SK-N-SH (cell line): ENCODE results near the gene SPATC1L. TPM values are rescaled to one million over a fixed set of nuclear protein-coding genes. Genes with fewer than 3 reads are reported as not detected.
A peak's percentile ranks its signal among the peaks of the same experiment; 100 is the strongest.

Source experiments
- CTCF ChIA-PET: fragments of 300-600, 350-600 bp; formaldehyde crosslinking; extraction: SDS; loops from one replicate; lab custom pipeline; 2021; lab: Yijun Ruan, JAX
- POLR2A ChIA-PET: fragments of 350-600 bp; sonication (Branson Sonifier 250); formaldehyde crosslinking; extraction: SDS; loops from one replicate; lab custom pipeline; 2020; ENCODE audit warnings: antibody characterized with exemption, inconsistent platforms; lab: Yijun Ruan, JAX
- DNase-seq: peaks from one replicate; pipeline ENCODE4 v3.0.0; 2012
- H2AFZ ChIP-seq: fragments of 200-600 bp; sonication (generic); 2 replicates; pipeline ENCODE4 v1.8.1; 2016; ENCODE audit warnings: antibody characterized with exemption, mild to moderate bottlenecking, low read depth
- H3F3A ChIP-seq: fragments of 200-600 bp; sonication (generic); replicated peaks from 2 replicates; pipeline ENCODE3; 2016; ENCODE audit warnings: antibody characterized with exemption, mild to moderate bottlenecking; ENCODE audit not compliant: insufficient read depth
- H3K27ac ChIP-seq, 2 experiments: fragments of 200-500 bp in 1 of 2; fragments of 200-600 bp in 1 of 2; sonication (Bioruptor generic) in 1 of 2; sonication (generic), shearing (Covaris generic) in 1 of 2; 2 replicates each; pipeline versions ENCODE4 v1.5.1 to v1.6.1; 2014 to 2016; ENCODE audit warnings: low read depth in 2 of 2, inconsistent platforms in 1 of 2, low read length in 1 of 2, mild to moderate bottlenecking in 1 of 2, mixed read lengths in 1 of 2
- H3K27me3 ChIP-seq: fragments of 200-600 bp; sonication (generic), shearing (Covaris generic); 2 replicates; pipeline ENCODE4 v1.6.1; 2016; ENCODE audit warnings: mixed run types; ENCODE audit not compliant: insufficient read depth
- H3K36me3 ChIP-seq, 2 experiments: fragments of 200-500 bp in 1 of 2; fragments of 200-600 bp in 1 of 2; sonication (Bioruptor generic) in 1 of 2; sonication (generic) in 1 of 2; replicated peaks in 1 of 2; 2 replicates each; pipeline versions ENCODE3 to v1.5.1; 2014 to 2016; ENCODE audit warnings: low read length in 1 of 2, mild to moderate bottlenecking in 1 of 2; ENCODE audit not compliant: insufficient read depth in 2 of 2, control insufficient read depth in 1 of 2
- H3K4me1 ChIP-seq, 2 experiments: fragments of 200-500 bp in 1 of 2; fragments of 200-600 bp in 1 of 2; sonication (Bioruptor generic) in 1 of 2; sonication (generic), shearing (Covaris generic) in 1 of 2; 2 replicates each; pipeline versions ENCODE4 v1.5.1 to v1.6.1; 2014 to 2016; ENCODE audit warnings: low read depth in 1 of 2, low read length in 1 of 2, mixed run types in 1 of 2; ENCODE audit not compliant: insufficient read depth in 2 of 2, control insufficient read depth in 1 of 2
- H3K4me2 ChIP-seq: fragments of 200-600 bp; sonication (generic), shearing (Covaris generic); 2 replicates; pipeline ENCODE4 v1.6.1; 2017; ENCODE audit warnings: mixed run types
- H3K4me3 ChIP-seq, 2 experiments: fragments of 200-500 bp in 1 of 2; fragments of 200-600 bp in 1 of 2; sonication (Bioruptor generic) in 1 of 2; sonication (generic), shearing (Covaris generic) in 1 of 2; 2 replicates each; pipeline versions ENCODE4 v1.5.1 to v1.8.1; 2014 to 2016; ENCODE audit warnings: low read depth in 2 of 2, inconsistent platforms in 1 of 2, low read length in 1 of 2, mild to moderate bottlenecking in 1 of 2, mixed read lengths in 1 of 2, moderate library complexity in 1 of 2
- H3K79me2 ChIP-seq: fragments of 200-600 bp; sonication (generic); 2 replicates; pipeline ENCODE4 v1.8.1; 2017; ENCODE audit warnings: mild to moderate bottlenecking; ENCODE audit not compliant: insufficient read depth
- H3K9ac ChIP-seq: fragments of 200-600 bp; sonication (generic); 2 replicates; pipeline ENCODE4 v1.6.1; 2017; ENCODE audit warnings: mixed run types
- H3K9me2 ChIP-seq: fragments of 200-600 bp; sonication (generic); 2 replicates; pipeline ENCODE4 v1.6.1; 2017; ENCODE audit warnings: mixed run types
- H3K9me3 ChIP-seq: fragments of 200-600 bp; sonication (generic); 2 replicates; pipeline ENCODE4 v1.6.1; 2017; ENCODE audit warnings: mixed run types, mild to moderate bottlenecking, moderate library complexity
- H4K20me1 ChIP-seq: fragments of 200-600 bp; sonication (generic); 2 replicates; pipeline ENCODE4 v1.6.1; 2017; ENCODE audit warnings: mild to moderate bottlenecking, mixed run types; ENCODE audit not compliant: insufficient read depth
- CHD2 ChIP-seq: fragments of 150-350 bp; IDR thresholded peaks from 2 replicates; pipeline ENCODE4 v1.6.1; 2018; ENCODE audit warnings: low read length; ENCODE audit not compliant: partially characterized antibody
- ELF1 ChIP-seq: IDR thresholded peaks from 2 replicates; pipeline ENCODE4 v1.4.0; 2012
- EZH2phosphoT487 ChIP-seq: fragments of 200-600 bp; sonication (generic); IDR thresholded peaks from 2 replicates; pipeline ENCODE4 v1.6.1; 2017; ENCODE audit warnings: low read depth, mixed run types, mild to moderate bottlenecking, antibody characterized with exemption, moderate library complexity, borderline replicate concordance
- FOSL2 ChIP-seq: IDR thresholded peaks from 2 replicates; pipeline ENCODE4 v1.4.0; 2012; ENCODE audit warnings: low read depth, mild to moderate bottlenecking, moderate library complexity, borderline replicate concordance
- FOXJ3 ChIP-seq: sonication (generic); formaldehyde crosslinking; IDR thresholded peaks from 2 replicates; pipeline ENCODE4 v1.5.1; 2020; ENCODE audit warnings: mild to moderate bottlenecking, missing genetic modification reagents
- FOXM1 ChIP-seq: IDR thresholded peaks from 2 replicates; pipeline ENCODE4 v1.4.0; 2012; ENCODE audit warnings: low read depth, mild to moderate bottlenecking
- GABPA ChIP-seq: IDR thresholded peaks from 2 replicates; pipeline ENCODE4 v1.4.0; 2012; ENCODE audit warnings: low read depth, mild to moderate bottlenecking
- JUND ChIP-seq: IDR thresholded peaks from 2 replicates; pipeline ENCODE4 v1.4.0; 2012
- MEF2A ChIP-seq: IDR thresholded peaks from 2 replicates; pipeline ENCODE4 v1.4.0; 2012; ENCODE audit warnings: low read depth, borderline replicate concordance
- MXI1 ChIP-seq: IDR thresholded peaks from 2 replicates; pipeline ENCODE4 v1.6.1; 2012; ENCODE audit warnings: mild to moderate bottlenecking, low read depth, low read length, improper control_type of control experiment
- POLR2AphosphoS5 ChIP-seq: IDR thresholded peaks from 2 replicates; pipeline ENCODE4 v1.6.1; 2012; ENCODE audit warnings: low read depth, low read length
- RAD21 ChIP-seq: IDR thresholded peaks from 2 replicates; pipeline ENCODE4 v1.6.1; 2012; ENCODE audit warnings: mild to moderate bottlenecking, low read length
- RCOR1 ChIP-seq: fragments of 150-350 bp; IDR thresholded peaks from 2 replicates; pipeline ENCODE4 v1.6.1; 2017; ENCODE audit warnings: antibody characterized with exemption, low read length
- SIN3A ChIP-seq: IDR thresholded peaks from 2 replicates; pipeline ENCODE4 v1.6.1; 2012; ENCODE audit warnings: low read depth, mild to moderate bottlenecking, low read length, moderate library complexity, borderline replicate concordance
- WGBS: methylation state at CpG from one replicate; pipeline ENCODE4 v1.1.6; 2017; ENCODE audit warnings: low lambda C conversion rate; 5-methylcytosine and 5-hydroxymethylcytosine counted together
- polyA plus RNA-seq, 3 experiments: library from polyadenylated mRNA; depleted of rRNA; stranded (reverse); fragments of >200 nt; gene quantifications; 2 replicates each; pipeline ENCODE4 v1.2.3, GENCODE V29; 2012
- TF ChIP-seq, protein P1 (sequence below): IDR thresholded peaks from 2 replicates; pipeline ENCODE4 v1.4.0; 2012; ENCODE audit warnings: low read depth
- TF ChIP-seq, protein P2 (sequence below): fragments of 150-350 bp; IDR thresholded peaks from 2 replicates; pipeline ENCODE4 v1.6.1; 2017; ENCODE audit warnings: antibody characterized with exemption, low read length, low read depth, borderline replicate concordance
- TF ChIP-seq, protein P3 (sequence below): IDR thresholded peaks from 2 replicates; pipeline ENCODE4 v1.4.0; 2012; ENCODE audit warnings: low read depth, borderline replicate concordance
- TF ChIP-seq, protein P4 (sequence below): IDR thresholded peaks from 2 replicates; pipeline ENCODE4 v1.6.1; 2012; ENCODE audit warnings: mild to moderate bottlenecking, low read depth, low read length, moderate library complexity

Gene SPATC1L
- polyA plus RNA-seq, 1 of the 3 experiments (the other 2 are of a cell fraction): 8.3 TPM

DNA sequence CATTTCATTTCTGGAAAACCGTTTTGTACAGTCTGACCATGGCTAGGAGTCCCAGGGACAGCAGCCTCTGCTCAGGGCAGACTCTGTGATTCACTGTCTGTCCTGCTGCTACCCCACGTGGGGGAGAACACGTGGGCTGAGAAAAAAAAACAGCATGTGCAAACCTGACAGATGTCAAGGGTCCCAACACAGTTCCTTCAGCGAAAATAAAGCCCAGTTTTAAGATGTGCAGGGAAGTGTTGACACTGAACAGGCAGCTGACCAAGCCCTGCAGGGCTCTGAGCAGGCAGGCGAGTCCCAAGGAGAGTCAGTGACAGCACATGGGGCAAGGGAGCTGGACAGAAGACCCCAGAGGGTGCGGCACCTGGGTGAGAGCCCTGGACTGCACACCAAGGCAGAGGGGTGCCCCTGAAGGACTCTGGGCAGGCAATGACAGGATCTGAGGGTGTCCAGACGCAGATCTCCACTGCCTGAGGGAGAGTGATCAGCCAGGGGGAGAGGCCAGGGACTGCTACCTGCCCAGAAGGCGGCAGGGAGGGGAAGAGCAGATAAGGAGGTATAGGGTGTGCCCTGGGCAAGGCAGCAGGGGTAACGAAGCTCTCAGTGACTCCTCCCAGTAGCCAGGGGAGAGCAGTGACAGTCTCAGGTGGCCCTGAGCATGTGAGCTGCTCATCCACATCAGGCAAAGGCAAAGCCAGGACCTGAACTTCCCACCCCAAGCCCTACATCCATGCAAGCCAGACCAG is 5.1 kb upstream of the SPATC1L start:
- WGBS: 55% methylated on average over 8 of the region's 9 CpGs
- peak overlapping the region; percentile 27; the same call in 1 of the 2 replicates for H3K9ac ChIP-seq
- H3K4me1 ChIP-seq: peaks cover 20 to 35% of the 10 kb centered on the region in 2 experiments
- no peak overlapping the region for H2AFZ ChIP-seq
- CTCF ChIA-PET: interaction anchor here (2.0 to 3.5 kb wide), 2 partner anchors 22 to 46 kb away, joined by 6 to 14 read pairs; no protein-coding TSS in a partner anchor
- H3K4me2 ChIP-seq: peak overlapping the region; percentile 61
- TF ChIP-seq JUND: no peak
- TF ChIP-seq MEF2A: no peak
- peak; percentile 100 for TF ChIP-seq MXI1
- TF ChIP-seq, protein P1, sequence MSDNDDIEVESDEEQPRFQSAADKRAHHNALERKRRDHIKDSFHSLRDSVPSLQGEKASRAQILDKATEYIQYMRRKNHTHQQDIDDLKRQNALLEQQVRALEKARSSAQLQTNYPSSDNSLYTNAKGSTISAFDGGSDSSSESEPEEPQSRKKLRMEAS: peak; percentile 95
- peak; percentile 97 for TF ChIP-seq SIN3A
- TF ChIP-seq, protein P2, sequence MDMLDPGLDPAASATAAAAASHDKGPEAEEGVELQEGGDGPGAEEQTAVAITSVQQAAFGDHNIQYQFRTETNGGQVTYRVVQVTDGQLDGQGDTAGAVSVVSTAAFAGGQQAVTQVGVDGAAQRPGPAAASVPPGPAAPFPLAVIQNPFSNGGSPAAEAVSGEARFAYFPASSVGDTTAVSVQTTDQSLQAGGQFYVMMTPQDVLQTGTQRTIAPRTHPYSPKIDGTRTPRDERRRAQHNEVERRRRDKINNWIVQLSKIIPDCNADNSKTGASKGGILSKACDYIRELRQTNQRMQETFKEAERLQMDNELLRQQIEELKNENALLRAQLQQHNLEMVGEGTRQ: peak; percentile 61
- TF ChIP-seq, protein P3, sequence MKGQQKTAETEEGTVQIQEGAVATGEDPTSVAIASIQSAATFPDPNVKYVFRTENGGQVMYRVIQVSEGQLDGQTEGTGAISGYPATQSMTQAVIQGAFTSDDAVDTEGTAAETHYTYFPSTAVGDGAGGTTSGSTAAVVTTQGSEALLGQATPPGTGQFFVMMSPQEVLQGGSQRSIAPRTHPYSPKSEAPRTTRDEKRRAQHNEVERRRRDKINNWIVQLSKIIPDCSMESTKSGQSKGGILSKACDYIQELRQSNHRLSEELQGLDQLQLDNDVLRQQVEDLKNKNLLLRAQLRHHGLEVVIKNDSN: peak; percentile 79; the same call in 1 of the 2 replicates
- no peaks in the 10 kb centered on the region for H3K9me3 ChIP-seq
- H3K27ac ChIP-seq: peak overlapping the region; percentile 51 to 89
- no peaks in the 10 kb centered on the region for H3K9me2 ChIP-seq
- peaks cover 10% of the 10 kb centered on the region for H3F3A ChIP-seq
- DNase-seq: peak; percentile 62
- H3K4me3 ChIP-seq: no peak overlapping the region
- H4K20me1 ChIP-seq: no peaks in the 10 kb centered on the region
- H3K27me3 ChIP-seq: no peaks in the 10 kb centered on the region
- peaks cover 0 to 17% of the 10 kb centered on the region in 2 experiments for H3K36me3 ChIP-seq
- H3K79me2 ChIP-seq: no peaks in the 10 kb centered on the region
- POLR2A ChIA-PET: no interaction called here

GRCh38 chr21:46188226-46189212 is 4.3 kb upstream of the SPATC1L start:
- H3K36me3 ChIP-seq: peaks cover 0 to 8% of the 10 kb centered on the region in 2 experiments
- H3K9me2 ChIP-seq: no peaks in the 10 kb centered on the region
- H3K4me3 ChIP-seq: no peak overlapping the region
- H3F3A ChIP-seq: peaks cover 10% of the 10 kb centered on the region
- ChIA-PET POLR2A (no interaction called here), CTCF (interaction anchor here (0.7 to 2.0 kb wide), 4 partner anchors 12 to 45 kb away, joined by 3 to 6 read pairs (median 4); no protein-coding TSS in a partner anchor)
- H3K9me3 ChIP-seq: no peaks in the 10 kb centered on the region
- peaks cover 20 to 27% of the 10 kb centered on the region in 2 experiments for H3K4me1 ChIP-seq
- H2AFZ ChIP-seq: no peak overlapping the region
- no peaks in the 10 kb centered on the region for H4K20me1 ChIP-seq
- H3K4me2 ChIP-seq: peak overlapping the region; percentile 61
- WGBS: 44% methylated on average over 17 of the region's 17 CpGs
- H3K27ac ChIP-seq: peak overlapping the region; percentile 51 to 89
- H3K27me3 ChIP-seq: no peaks in the 10 kb centered on the region
- no peaks in the 10 kb centered on the region for H3K79me2 ChIP-seq
- DNase-seq: peak; percentile 72
- H3K9ac ChIP-seq: peak overlapping the region; percentile 27; the same call in 1 of the 2 replicates
- TF ChIP-seq FOSL2 (peak; percentile 73; the same call in 1 of the 2 replicates), FOXJ3 (no peak), FOXM1 (no peak), RAD21 (no peak), RCOR1 (no peak), ELF1 (no peak), POLR2AphosphoS5 (no peak), EZH2phosphoT487 (no peak), CHD2 (no peak), MXI1 (no peak), GABPA (no peak)
- TF ChIP-seq, protein P1: no peak
- TF ChIP-seq, protein P4, sequence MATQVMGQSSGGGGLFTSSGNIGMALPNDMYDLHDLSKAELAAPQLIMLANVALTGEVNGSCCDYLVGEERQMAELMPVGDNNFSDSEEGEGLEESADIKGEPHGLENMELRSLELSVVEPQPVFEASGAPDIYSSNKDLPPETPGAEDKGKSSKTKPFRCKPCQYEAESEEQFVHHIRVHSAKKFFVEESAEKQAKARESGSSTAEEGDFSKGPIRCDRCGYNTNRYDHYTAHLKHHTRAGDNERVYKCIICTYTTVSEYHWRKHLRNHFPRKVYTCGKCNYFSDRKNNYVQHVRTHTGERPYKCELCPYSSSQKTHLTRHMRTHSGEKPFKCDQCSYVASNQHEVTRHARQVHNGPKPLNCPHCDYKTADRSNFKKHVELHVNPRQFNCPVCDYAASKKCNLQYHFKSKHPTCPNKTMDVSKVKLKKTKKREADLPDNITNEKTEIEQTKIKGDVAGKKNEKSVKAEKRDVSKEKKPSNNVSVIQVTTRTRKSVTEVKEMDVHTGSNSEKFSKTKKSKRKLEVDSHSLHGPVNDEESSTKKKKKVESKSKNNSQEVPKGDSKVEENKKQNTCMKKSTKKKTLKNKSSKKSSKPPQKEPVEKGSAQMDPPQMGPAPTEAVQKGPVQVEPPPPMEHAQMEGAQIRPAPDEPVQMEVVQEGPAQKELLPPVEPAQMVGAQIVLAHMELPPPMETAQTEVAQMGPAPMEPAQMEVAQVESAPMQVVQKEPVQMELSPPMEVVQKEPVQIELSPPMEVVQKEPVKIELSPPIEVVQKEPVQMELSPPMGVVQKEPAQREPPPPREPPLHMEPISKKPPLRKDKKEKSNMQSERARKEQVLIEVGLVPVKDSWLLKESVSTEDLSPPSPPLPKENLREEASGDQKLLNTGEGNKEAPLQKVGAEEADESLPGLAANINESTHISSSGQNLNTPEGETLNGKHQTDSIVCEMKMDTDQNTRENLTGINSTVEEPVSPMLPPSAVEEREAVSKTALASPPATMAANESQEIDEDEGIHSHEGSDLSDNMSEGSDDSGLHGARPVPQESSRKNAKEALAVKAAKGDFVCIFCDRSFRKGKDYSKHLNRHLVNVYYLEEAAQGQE: no peak
